Adipocyte (in vitro differentiated cells): ENCODE results near the gene GLI3.

Source experiments
- DNase-seq: peaks from one replicate; pipeline ENCODE4 v3.0.0-alpha.2; 2015; ENCODE audit warnings: low read depth
- H3K27me3 ChIP-seq: replicated peaks from 2 replicates; pipeline ENCODE4 v1.7.0; 2013; ENCODE audit warnings: mild to moderate bottlenecking, low read length, moderate library complexity; ENCODE audit not compliant: control insufficient read depth, insufficient read depth
- H3K36me3 ChIP-seq: 2 replicates; pipeline ENCODE4 v1.7.0; 2013; ENCODE audit warnings: low read length, mild to moderate bottlenecking, moderate library complexity; ENCODE audit not compliant: control insufficient read depth, insufficient read depth, severe bottlenecking
- H3K4me1 ChIP-seq: 2 replicates; pipeline ENCODE4 v1.7.0; 2013; ENCODE audit warnings: mild to moderate bottlenecking, low read length, moderate library complexity; ENCODE audit not compliant: control insufficient read depth, insufficient read depth
- H3K4me3 ChIP-seq: 2 replicates; pipeline ENCODE4 v1.7.0; 2013; ENCODE audit warnings: mild to moderate bottlenecking, low read length, moderate library complexity
- H3K9ac ChIP-seq: 2 replicates; pipeline ENCODE4 v1.7.0; 2013; ENCODE audit warnings: mild to moderate bottlenecking, low read length, moderate library complexity
- H3K9me3 ChIP-seq: 2 replicates; pipeline ENCODE4 v1.7.0; 2013; ENCODE audit warnings: mild to moderate bottlenecking, low read length, moderate library complexity; ENCODE audit not compliant: control insufficient read depth

GLI3 gene

GRCh38 chr7:42155584-42156290, 81.3 kb downstream of the GLI3 start:
- H3K4me1 ChIP-seq: peaks cover 31% of the 10 kb centered on the region
- H3K36me3 ChIP-seq: no peaks in the 10 kb centered on the region

GRCh38 chr7:42154173-42154572, 82.8 kb downstream of the GLI3 start:
- Histone ChIP-seq H3K27me3 (no peaks in the 10 kb centered on the region), H3K4me3 (no peak overlapping the region), H3K36me3 (no peaks in the 10 kb centered on the region), H3K4me1 (peaks cover 34% of the 10 kb centered on the region), H3K9me3 (no peaks in the 10 kb centered on the region), H3K9ac (no peak overlapping the region)
- DNase-seq: no peak

More at GRCh38 chr7:42155584-42156290, 81.3 kb downstream of the GLI3 start:
- Histone ChIP-seq H3K9me3 (no peaks in the 10 kb centered on the region), H3K4me3 (no peak overlapping the region), H3K9ac (no peak overlapping the region), H3K27me3 (no peaks in the 10 kb centered on the region)
- DNase-seq: no peak

GRCh38 chr7:42152329-42153205, 84.4 kb downstream of the GLI3 start:
- peaks cover 34% of the 10 kb centered on the region for H3K4me1 ChIP-seq
- no peak for DNase-seq
- no peaks in the 10 kb centered on the region for H3K36me3 ChIP-seq
- no peaks in the 10 kb centered on the region for H3K27me3 ChIP-seq
- H3K4me3 ChIP-seq: no peak overlapping the region
- no peaks in the 10 kb centered on the region for H3K9me3 ChIP-seq
- no peak overlapping the region for H3K9ac ChIP-seq

DNA sequence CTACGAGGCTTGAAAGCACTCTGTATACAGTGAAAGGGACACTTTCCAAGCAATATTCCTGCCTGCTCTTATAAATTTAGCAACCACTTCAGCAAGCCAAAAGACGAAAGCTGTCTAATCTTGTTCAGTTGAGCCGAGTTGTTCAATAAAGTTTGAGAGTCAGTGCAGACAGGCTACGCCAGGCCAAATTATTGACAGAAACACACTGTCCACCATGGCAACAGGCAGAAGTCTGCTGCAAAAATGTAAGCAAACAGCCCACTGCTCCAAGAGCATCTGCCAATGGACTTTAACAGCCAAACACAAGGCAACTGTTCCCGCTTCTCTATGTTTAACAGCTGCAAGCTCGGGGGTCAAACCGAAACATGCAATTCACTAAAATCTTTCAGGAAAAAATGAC, 85.7 kb downstream of the GLI3 start:
- Histone ChIP-seq H3K4me3 (peak overlapping the region; percentile 54), H3K36me3 (peaks cover 5% of the 10 kb centered on the region), H3K9me3 (no peaks in the 10 kb centered on the region), H3K9ac (peak overlapping the region; percentile 35), H3K4me1 (peaks cover 27% of the 10 kb centered on the region), H3K27me3 (no peaks in the 10 kb centered on the region)
- no peak for DNase-seq

DNA sequence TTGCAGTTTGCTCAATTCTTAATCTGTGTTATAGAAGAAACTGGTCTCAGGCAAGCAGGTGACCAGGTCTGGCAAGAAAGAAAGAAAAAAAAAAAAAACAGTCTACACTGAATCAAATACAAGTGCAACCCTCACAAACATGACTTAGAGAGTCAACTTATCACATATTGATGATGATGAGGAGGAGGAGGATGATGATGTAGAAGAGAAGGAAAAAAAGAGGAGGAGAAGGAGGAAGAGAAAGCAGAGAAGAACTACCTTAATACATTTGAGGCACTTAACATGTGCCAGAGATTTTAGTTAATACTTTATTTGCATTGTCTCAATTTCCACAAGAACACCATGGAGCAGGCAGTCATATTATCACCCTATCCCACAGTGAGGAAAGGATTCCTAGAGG, 91.5 kb downstream of the GLI3 start:
- DNase-seq: no peak
- Histone ChIP-seq H3K9me3 (no peaks in the 10 kb centered on the region), H3K27me3 (no peaks in the 10 kb centered on the region), H3K4me3 (no peak overlapping the region), H3K9ac (no peak overlapping the region), H3K4me1 (peaks cover 21% of the 10 kb centered on the region), H3K36me3 (peaks cover 10% of the 10 kb centered on the region)

DNA sequence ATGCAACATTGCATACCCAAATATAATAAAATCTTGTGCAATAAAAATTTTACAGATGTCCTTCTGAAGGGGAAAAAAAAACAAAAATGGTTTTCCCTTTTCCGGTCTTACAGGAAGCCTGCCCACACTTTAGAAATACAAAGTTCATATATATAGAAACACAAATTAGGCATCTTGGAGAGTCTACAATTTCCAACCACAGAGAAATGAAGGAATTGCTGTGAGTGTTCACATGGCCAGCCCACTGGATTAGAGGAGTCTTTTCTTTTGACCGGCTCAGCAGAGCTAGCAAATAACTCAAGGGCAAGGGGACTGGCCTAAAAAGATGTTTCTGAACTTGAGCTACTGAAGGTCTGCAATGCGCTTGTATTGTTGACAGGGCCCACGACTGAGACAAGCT, 92.4 kb downstream of the GLI3 start:
- DNase-seq: peak; percentile 84
- peak overlapping the region; percentile 29 for H3K4me3 ChIP-seq
- peak overlapping the region; percentile 48 for H3K9ac ChIP-seq
- H3K9me3 ChIP-seq: no peaks in the 10 kb centered on the region
- H3K4me1 ChIP-seq: peaks cover 20% of the 10 kb centered on the region
- no peaks in the 10 kb centered on the region for H3K27me3 ChIP-seq
- H3K36me3 ChIP-seq: peaks cover 10% of the 10 kb centered on the region

- H3K4me1 ChIP-seq: peaks cover 20% of the 10 kb centered on the region
- peak overlapping the region; percentile 39 for H3K4me3 ChIP-seq
- H3K27me3 ChIP-seq: no peaks in the 10 kb centered on the region
- peaks cover 10% of the 10 kb centered on the region for H3K36me3 ChIP-seq
- H3K9me3 ChIP-seq: no peaks in the 10 kb centered on the region
- DNase-seq: peak; percentile 84
- peak overlapping the region; percentile 16 for H3K9ac ChIP-seq
These were observed 93.1 kb downstream of the GLI3 start for GRCh38 chr7:42143711-42144600.

DNA sequence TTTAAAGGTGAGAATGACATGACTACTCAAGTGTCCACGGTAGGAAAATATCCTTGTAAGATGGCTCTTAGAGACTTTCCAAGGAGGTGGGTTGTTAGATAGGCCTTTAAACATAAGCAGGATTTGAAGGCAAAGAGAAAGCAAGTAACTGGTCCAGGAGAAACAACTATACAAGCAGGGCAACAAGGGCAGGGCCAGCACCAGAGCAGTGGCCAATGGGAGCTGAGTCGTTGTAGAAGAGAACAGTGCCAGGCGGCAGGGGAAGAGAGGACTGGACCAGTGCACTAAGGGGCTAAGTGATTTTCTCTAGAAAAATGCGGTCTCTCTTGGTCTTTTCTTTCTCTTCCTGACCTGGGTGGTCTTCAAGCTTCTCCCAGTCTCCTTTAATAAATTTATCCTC, 94.9 kb downstream of the GLI3 start:
- no peaks in the 10 kb centered on the region for H3K27me3 ChIP-seq
- H3K36me3 ChIP-seq: peaks cover 6% of the 10 kb centered on the region
- no peak for DNase-seq
- H3K9me3 ChIP-seq: no peaks in the 10 kb centered on the region
- no peak overlapping the region for H3K9ac ChIP-seq
- H3K4me3 ChIP-seq: no peak overlapping the region
- H3K4me1 ChIP-seq: peaks cover 24% of the 10 kb centered on the region

DNA sequence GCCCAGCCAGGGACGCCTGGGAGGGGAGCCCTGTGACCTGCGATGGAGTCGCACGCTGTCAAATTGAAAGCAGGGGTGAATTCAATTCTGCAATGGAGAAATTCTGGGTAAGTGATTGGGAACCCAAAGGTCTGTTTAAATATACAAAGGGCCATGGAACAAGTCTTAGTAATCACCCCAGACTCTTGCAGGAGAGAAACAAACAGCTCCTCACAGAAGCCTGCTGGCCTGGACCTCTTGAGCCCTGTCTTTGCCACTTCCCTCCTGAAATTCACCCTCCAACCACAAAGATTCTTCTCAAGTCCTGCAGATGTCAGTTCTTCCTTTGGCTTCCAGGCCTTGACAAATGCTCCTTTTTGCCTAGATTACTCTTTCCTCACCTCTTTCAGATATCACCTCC, 97.3 kb downstream of the GLI3 start:
- Histone ChIP-seq H3K9ac (no peak overlapping the region), H3K27me3 (no peaks in the 10 kb centered on the region), H3K36me3 (no peaks in the 10 kb centered on the region), H3K9me3 (no peaks in the 10 kb centered on the region), H3K4me1 (peaks cover 21% of the 10 kb centered on the region), H3K4me3 (no peak overlapping the region)
- DNase-seq: no peak

GRCh38 chr7:42138691-42139090, 98.3 kb downstream of the GLI3 start:
- no peaks in the 10 kb centered on the region for H3K9me3 ChIP-seq
- H3K9ac ChIP-seq: no peak overlapping the region
- H3K36me3 ChIP-seq: no peaks in the 10 kb centered on the region
- H3K4me1 ChIP-seq: peaks cover 10% of the 10 kb centered on the region
- H3K27me3 ChIP-seq: no peaks in the 10 kb centered on the region
- DNase-seq: no peak
- no peak overlapping the region for H3K4me3 ChIP-seq

DNA sequence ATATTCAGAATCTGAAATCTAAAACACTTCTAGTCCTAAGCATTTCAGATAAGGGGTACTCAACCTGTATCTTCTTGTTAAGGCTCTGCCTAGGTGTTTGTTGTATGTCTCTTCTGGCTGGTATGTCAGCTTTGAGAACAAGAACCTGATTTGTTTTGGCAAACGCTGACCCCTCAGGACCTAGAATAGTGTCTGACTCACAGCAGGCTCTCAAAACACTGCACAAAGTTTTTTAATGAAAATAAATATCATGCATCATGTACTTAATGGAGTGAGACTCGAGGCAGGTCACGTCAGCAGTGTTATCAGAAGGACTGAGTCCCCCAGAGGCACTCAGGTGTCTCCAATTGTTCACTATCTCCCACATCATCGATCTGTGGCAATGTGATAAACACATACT, 99.1 kb downstream of the GLI3 start:
- no peak overlapping the region for H3K4me3 ChIP-seq
- H3K36me3 ChIP-seq: no peaks in the 10 kb centered on the region
- H3K9ac ChIP-seq: no peak overlapping the region
- DNase-seq: no peak
- peaks cover 4% of the 10 kb centered on the region for H3K4me1 ChIP-seq
- no peaks in the 10 kb centered on the region for H3K9me3 ChIP-seq
- no peaks in the 10 kb centered on the region for H3K27me3 ChIP-seq
